Liver (tissue), 9 donors: ENCODE data around the gene SYNGR4. TPM values are rescaled to one million over a fixed set of nuclear protein-coding genes. Genes with fewer than 3 reads are reported as not detected.
"Not testable (repeated sequence)": the region's sequence is repeated elsewhere in the genome, so short reads cannot be mapped to it uniquely, and the experiment has no call there.

Source experiments
- DNase-seq: peaks from one replicate; pipeline ENCODE4 v3.0.0-alpha.2; 2017; ENCODE audit warnings: low spot score
- H3K27ac ChIP-seq, 2 donors: one replicate each; pipeline ENCODE4 v1.7.0; 2013; ENCODE audit warnings: inconsistent platforms in 2 of 2, low read length in 2 of 2, control low read depth in 1 of 2, low read depth in 1 of 2, mild to moderate bottlenecking in 1 of 2
- H3K27me3 ChIP-seq, 4 donors: one replicate each; pipeline versions ENCODE4 v1.6.1 to v1.7.0; 2013; ENCODE audit warnings: low read length in 3 of 4, inconsistent platforms in 1 of 4, mild to moderate bottlenecking in 1 of 4, moderate library complexity in 1 of 4; ENCODE audit not compliant: control insufficient read depth in 4 of 4, insufficient read depth in 4 of 4
- H3K36me3 ChIP-seq, 4 donors: one replicate each; pipeline versions ENCODE4 v1.6.1 to v1.7.0; 2013; ENCODE audit warnings: low read length in 3 of 4, mild to moderate bottlenecking in 3 of 4, low read depth in 1 of 4, moderate library complexity in 1 of 4; ENCODE audit not compliant: control insufficient read depth in 4 of 4, insufficient read depth in 3 of 4
- H3K4me1 ChIP-seq, 4 donors: one replicate each; pipeline versions ENCODE4 v1.6.1 to v1.7.0; 2013; ENCODE audit warnings: low read length in 3 of 4, mild to moderate bottlenecking in 3 of 4, moderate library complexity in 1 of 4; ENCODE audit not compliant: control insufficient read depth in 4 of 4, insufficient read depth in 4 of 4
- H3K4me3 ChIP-seq, 3 donors: one replicate each; pipeline versions ENCODE4 v1.6.1 to v1.7.0; 2013; ENCODE audit warnings: low read length in 3 of 3, control low read depth in 1 of 3, low read depth in 1 of 3, mild to moderate bottlenecking in 1 of 3
- H3K9ac ChIP-seq, 2 donors: one replicate each; pipeline ENCODE4 v1.7.0; 2013; ENCODE audit warnings: low read length in 2 of 2, mild to moderate bottlenecking in 2 of 2, moderate library complexity in 2 of 2, control low read depth in 1 of 2, low read depth in 1 of 2
- H3K9me3 ChIP-seq, 4 donors: one replicate each; pipeline versions ENCODE4 v1.6.1 to v1.7.0; 2013; ENCODE audit warnings: low read length in 3 of 4; ENCODE audit not compliant: control insufficient read depth in 4 of 4
- CTCF ChIP-seq: fragments of 150-350 bp; IDR thresholded peaks from 2 replicates; pipeline ENCODE4 v1.5.1; 2017; ENCODE audit warnings: improper control_type of control experiment, low read depth, low read length; ENCODE audit not compliant: missing input control
- EGR1 ChIP-seq, 2 donors: IDR thresholded peaks; 2 replicates each; pipeline ENCODE4 v1.6.1; 2016 to 2018; ENCODE audit warnings: antibody characterized with exemption in 2 of 2, low read depth in 2 of 2
- FOXA1 ChIP-seq: IDR thresholded peaks from 2 replicates; pipeline ENCODE4 v1.6.1; 2016; ENCODE audit warnings: antibody characterized with exemption
- HNF4A ChIP-seq, 2 donors: conservative IDR thresholded peaks; 2 replicates each; pipeline ENCODE4 v1.6.1; 2016; ENCODE audit warnings: antibody characterized with exemption in 2 of 2, mild to moderate bottlenecking in 2 of 2
- HNF4G ChIP-seq: IDR thresholded peaks from 2 replicates; pipeline ENCODE4 v1.6.1; 2016; ENCODE audit warnings: antibody characterized with exemption
- JUND ChIP-seq, 2 donors: IDR thresholded peaks; 2 replicates each; pipeline ENCODE4 v1.6.1; 2016; ENCODE audit warnings: antibody characterized with exemption in 2 of 2
- MAX ChIP-seq: IDR thresholded peaks from 2 replicates; pipeline ENCODE4 v1.6.1; 2016; ENCODE audit warnings: antibody characterized with exemption
- NR2F2 ChIP-seq: IDR thresholded peaks from 2 replicates; pipeline ENCODE4 v1.6.1; 2016; ENCODE audit warnings: antibody characterized with exemption
- RAD21 ChIP-seq, 2 donors: IDR thresholded peaks; 2 replicates each; pipeline ENCODE4 v1.6.1; 2016; ENCODE audit warnings: antibody characterized with exemption in 2 of 2, mild to moderate bottlenecking in 2 of 2
- REST ChIP-seq: IDR thresholded peaks from 2 replicates; pipeline ENCODE4 v1.6.1; 2016; ENCODE audit warnings: antibody characterized with exemption, mild to moderate bottlenecking
- RXRA ChIP-seq, 2 donors: IDR thresholded peaks; 2 replicates each; pipeline ENCODE4 v1.6.1; 2017 to 2018; ENCODE audit warnings: antibody characterized with exemption in 2 of 2, mild to moderate bottlenecking in 1 of 2
- SP1 ChIP-seq: IDR thresholded peaks from 2 replicates; pipeline ENCODE4 v1.6.1; 2018; ENCODE audit warnings: antibody characterized with exemption, mild to moderate bottlenecking
- TAF1 ChIP-seq: conservative IDR thresholded peaks from 2 replicates; pipeline ENCODE4 v1.6.1; 2016; ENCODE audit warnings: antibody characterized with exemption, mild to moderate bottlenecking
- YY1 ChIP-seq: IDR thresholded peaks from 2 replicates; pipeline ENCODE4 v1.6.1; 2016; ENCODE audit warnings: antibody characterized with exemption, mild to moderate bottlenecking
- ZBTB33 ChIP-seq: IDR thresholded peaks from 2 replicates; pipeline ENCODE4 v1.6.1; 2016; ENCODE audit warnings: antibody characterized with exemption
- WGBS: extraction: QIAGEN DNeasy Blood & Tissue Kit; methylation state at CpG from one replicate; pipeline ENCODE4 v1.1.7; 2013; 5-methylcytosine and 5-hydroxymethylcytosine counted together
- polyA plus RNA-seq, 2 donors: library from polyadenylated mRNA; stranded (reverse) in 1 of 2; unstranded in 1 of 2; fragments of 200-250 nt in 1 of 2; fragments of >200 nt in 1 of 2; fragmentation: Nextera tagmentation in 1 of 2; extraction: Ambion mirVana in 1 of 2; gene quantifications; one replicate each; pipeline versions ENCODE4 v1.2.1 to v1.2.3, GENCODE V29; 2013 to 2015
- total RNA-seq, 2 donors: library from RNA; depleted of rRNA; stranded (reverse); fragments of >200 nt; gene quantifications; one replicate each; pipeline ENCODE4 v1.2.3, GENCODE V29; 2014
- donor health status: healthy.
- donor health status: healthy.
- donor health status: healthy.
- donor health status: healthy.
- donor health status: healthy.

Gene SYNGR4
- total and polyA plus RNA-seq, 4 donors, result 0.09 TPM; not detected in 3

- WGBS, result 98% methylated on average over 5 of the region's 5 CpGs
- not testable (repeated sequence) for H3K4me3 ChIP-seq, H3K4me1 ChIP-seq, H3K27ac ChIP-seq, DNase-seq, H3K9ac ChIP-seq, H3K27me3 ChIP-seq, H3K36me3 ChIP-seq, H3K9me3 ChIP-seq
Measured at GRCh38 chr19:48371771-48372170, 7.6 kb downstream of the SYNGR4 start.

- DNase-seq, result no peak
- Histone ChIP-seq H3K9ac (no peak overlapping the region), H3K4me1 (no peaks in the 10 kb centered on the region), H3K36me3 (no peaks in the 10 kb centered on the region), H3K9me3 (no peaks in the 10 kb centered on the region), H3K27ac (no peak overlapping the region), H3K4me3 (no peak overlapping the region), H3K27me3 (no peaks in the 10 kb centered on the region)
- TF ChIP-seq CTCF (no peak), YY1 (no peak), HNF4G (no peak)
- 71% methylated on average over 4 of the region's 4 CpGs for WGBS
Measured at GRCh38 chr19:48372904-48373303, 8.7 kb downstream of the SYNGR4 start.

GRCh38 chr19:48373567-48373966, 9.4 kb downstream of the SYNGR4 start:
- 93% methylated on average over 11 of the region's 11 CpGs for WGBS
- H3K9me3 ChIP-seq, result no peaks in the 10 kb centered on the region
- H3K4me1 ChIP-seq, result no peaks in the 10 kb centered on the region
- no peaks in the 10 kb centered on the region for H3K36me3 ChIP-seq
- TF ChIP-seq FOXA1, result no peak
- H3K9ac ChIP-seq, result no peak overlapping the region
- H3K4me3 ChIP-seq, result no peak overlapping the region
- no peak overlapping the region for H3K27ac ChIP-seq
- no peak for DNase-seq
- H3K27me3 ChIP-seq, result no peaks in the 10 kb centered on the region

GRCh38 chr19:48378194-48378570, 14.0 kb downstream of the SYNGR4 start:
- 94% methylated on average over 10 of the region's 10 CpGs for WGBS
- DNase-seq, result no peak
- Histone ChIP-seq H3K9me3 (no peaks in the 10 kb centered on the region), H3K4me1 (no peaks in the 10 kb centered on the region), H3K27me3 (no peaks in the 10 kb centered on the region), H3K27ac (no peak overlapping the region), H3K4me3 (no peak overlapping the region), H3K36me3 (peaks cover 3 to 17% (median 8%) of the 10 kb centered on the region in 4 donors), H3K9ac (no peak overlapping the region)
- TF ChIP-seq MAX, result no peak
- TF ChIP-seq HNF4G, result no peak
- no peak for TF ChIP-seq RXRA (IDR thresholded peaks at IDR 0.05)
- TF ChIP-seq TAF1, result no peak
- TF ChIP-seq JUND (IDR thresholded peaks at IDR 0.05), result no peak
- TF ChIP-seq ZBTB33, result no peak
- no peak for TF ChIP-seq CTCF
- TF ChIP-seq SP1, result no peak
- TF ChIP-seq HNF4A (conservative IDR thresholded peaks at IDR 0.05), result no peak
- no peak for TF ChIP-seq RAD21 (IDR thresholded peaks at IDR 0.05)
- TF ChIP-seq YY1, result no peak
- TF ChIP-seq REST, result no peak
- TF ChIP-seq NR2F2, result no peak
- no peak for TF ChIP-seq FOXA1
- no peak for TF ChIP-seq EGR1 (IDR thresholded peaks at IDR 0.05; ENCODE audit: low read depth in 2 of 2)
